HL-60 (cell line): Measurements from ENCODE around the gene SMG7.

Experiments
- DNase-seq, 2 experiments: peaks; one replicate each; pipeline ENCODE4 v3.0.0-alpha.2; 2010 to 2020; ENCODE audit warnings: low read depth in 1 of 2, low spot score in 1 of 2
- H3K27ac ChIP-seq: fragments of 250-450 bp; sonication (Bioruptor Pico); replicated peaks from 2 replicates; pipeline ENCODE4 v1.5.1; 2020; ENCODE audit warnings: mild to moderate bottlenecking, moderate library complexity
- H3K27me3 ChIP-seq: fragments of 250-450 bp; sonication (Bioruptor Pico); 2 replicates; pipeline ENCODE4 v1.5.1; 2021; ENCODE audit warnings: mild to moderate bottlenecking, moderate library complexity; ENCODE audit not compliant: insufficient read depth, poor library complexity, severe bottlenecking
- H3K4me3 ChIP-seq: replicated peaks from 2 replicates; pipeline ENCODE4 v1.5.1; 2011; ENCODE audit warnings: mild to moderate bottlenecking, control low read depth, low read length; ENCODE audit not compliant: insufficient read depth
- CTCF ChIP-seq: IDR thresholded peaks from one replicate; pipeline ENCODE4 v1.5.1; 2011; ENCODE audit warnings: low read length, control low read depth, inconsistent platforms; ENCODE audit not compliant: insufficient read depth
- GABPA ChIP-seq: IDR thresholded peaks from 2 replicates; pipeline ENCODE4 v1.6.1; 2012; ENCODE audit warnings: low read depth
- POLR2AphosphoS5 ChIP-seq: IDR thresholded peaks from 2 replicates; pipeline ENCODE4 v1.6.1; 2012; ENCODE audit warnings: low read depth
- REST ChIP-seq: IDR thresholded peaks from 2 replicates; pipeline ENCODE4 v1.6.1; 2012; ENCODE audit warnings: low read depth; ENCODE audit not compliant: insufficient replicate concordance
- SPI1 ChIP-seq: IDR thresholded peaks from 2 replicates; pipeline ENCODE4 v1.6.1; 2012; ENCODE audit warnings: low read depth, mild to moderate bottlenecking, borderline replicate concordance

SMG7 gene

GRCh38 chr1:183553764-183554163 is 81.5 kb downstream of the SMG7 start:
- no peak for TF ChIP-seq CTCF
- no peak for DNase-seq
- no peaks in the 10 kb centered on the region for H3K27me3 ChIP-seq
- no peak overlapping the region; the same call in 1 of the 2 replicates for H3K27ac ChIP-seq
- no peak overlapping the region for H3K4me3 ChIP-seq

- H3K4me3 ChIP-seq: no peak overlapping the region
- no peak overlapping the region for H3K27ac ChIP-seq
- peak in 1 of 2 experiments; percentile 71 for DNase-seq
- no peaks in the 10 kb centered on the region for H3K27me3 ChIP-seq
- TF ChIP-seq GABPA (no peak), POLR2AphosphoS5 (no peak), CTCF (no peak), REST (no peak), SPI1 (peak; percentile 93)
Measured at GRCh38 chr1:183554577-183554976, 82.3 kb downstream of the SMG7 start.

- no peak overlapping the region for H3K27ac ChIP-seq
- H3K4me3 ChIP-seq: no peak overlapping the region
- no peak for DNase-seq
- H3K27me3 ChIP-seq: no peaks in the 10 kb centered on the region
- no peak for TF ChIP-seq GABPA
Measured at GRCh38 chr1:183559061-183559460, 86.8 kb downstream of the SMG7 start.

- Histone ChIP-seq H3K4me3 (no peak overlapping the region), H3K27me3 (no peaks in the 10 kb centered on the region), H3K27ac (no peak overlapping the region)
- TF ChIP-seq SPI1 (no peak), CTCF (no peak), GABPA (no peak), POLR2AphosphoS5 (no peak; the same call in 1 of the 2 replicates), REST (no peak)
- DNase-seq: no peak
Measured at GRCh38 chr1:183562701-183563100, 90.4 kb downstream of the SMG7 start.
